OCI-LY1 (cell line): ENCODE results near the gene CTBP2.

Experiments
- CTCF ChIP-seq: fragments of 200-600 bp; sonication (generic), shearing (Covaris generic); IDR thresholded peaks from 2 replicates; pipeline ENCODE4 v1.5.1; 2017; ENCODE audit warnings: mild to moderate bottlenecking, antibody characterized with exemption, low read length, moderate library complexity, mixed read lengths
- EZH2 ChIP-seq: fragments of 200-600 bp; sonication (generic), shearing (Covaris generic); IDR thresholded peaks from 2 replicates; pipeline ENCODE4 v1.8.0; 2017; ENCODE audit warnings: borderline replicate concordance, mixed run types, mild to moderate bottlenecking, antibody characterized with exemption, low read length, moderate library complexity, mixed read lengths

GRCh38 chr10:124952123-124952522, 208.2 kb downstream of the CTBP2 start:
- no peak for TF ChIP-seq CTCF
- no peak for TF ChIP-seq EZH2
